ENCODE results near the gene TENM4.

The TENM4 gene

GRCh38 chr11:78689101-78689500 lies 751.7 kb downstream of the TENM4 start:
- intact Hi-C loops (cut with DNase I; ENCODE audit: low total_unique reads), result no loop called here
- no peak for DNase-seq
- H3K27me3 ChIP-seq, result no peaks in the 10 kb centered on the region
- no peak overlapping the region for H3K27ac ChIP-seq
- H3K36me3 ChIP-seq, result no peaks in the 10 kb centered on the region
- H3K9me3 ChIP-seq, result no peaks in the 10 kb centered on the region
- H3K4me1 ChIP-seq, result peaks cover 0 to under 1% (median 0%) of the 10 kb centered on the region in 4 donors
- no peak for TF ChIP-seq CTCF (IDR thresholded peaks at IDR 0.05)
- H3K4me3 ChIP-seq, result no peak overlapping the region

- no peak overlapping the region for H3K4me3 ChIP-seq
These were observed 752.4 kb downstream of the TENM4 start for GRCh38 chr11:78688460-78688859.

GRCh38 chr11:78685156-78685555 lies 755.7 kb downstream of the TENM4 start:
- TF ChIP-seq CTCF (IDR thresholded peaks at IDR 0.05), result no peak
- no peak overlapping the region for H3K4me3 ChIP-seq
- H3K27me3 ChIP-seq, result no peaks in the 10 kb centered on the region
- H3K36me3 ChIP-seq, result no peaks in the 10 kb centered on the region
- no peak for DNase-seq
- H3K4me1 ChIP-seq, result no peaks in the 10 kb centered on the region
- H3K27ac ChIP-seq, result no peak overlapping the region
- intact Hi-C loops (cut with DNase I; ENCODE audit: low total_unique reads), result no loop called here
- no peaks in the 10 kb centered on the region for H3K9me3 ChIP-seq

More at GRCh38 chr11:78688460-78688859, 752.4 kb downstream of the TENM4 start:
- no peak for DNase-seq
- Histone ChIP-seq H3K9me3 (no peaks in the 10 kb centered on the region), H3K27me3 (no peaks in the 10 kb centered on the region), H3K4me1 (no peaks in the 10 kb centered on the region), H3K36me3 (no peaks in the 10 kb centered on the region), H3K27ac (no peak overlapping the region)
- intact Hi-C loops (cut with DNase I; ENCODE audit: low total_unique reads), result no loop called here
- TF ChIP-seq CTCF (IDR thresholded peaks at IDR 0.05), result no peak

- no peaks in the 10 kb centered on the region for H3K4me1 ChIP-seq
- DNase-seq, result no peak
- H3K27ac ChIP-seq, result no peak overlapping the region
- no peak overlapping the region for H3K4me3 ChIP-seq
- H3K9me3 ChIP-seq, result no peaks in the 10 kb centered on the region
- intact Hi-C loops (cut with DNase I; ENCODE audit: low total_unique reads), result no loop called here
- H3K36me3 ChIP-seq, result no peaks in the 10 kb centered on the region
- no peak for TF ChIP-seq CTCF (IDR thresholded peaks at IDR 0.05)
- H3K27me3 ChIP-seq, result no peaks in the 10 kb centered on the region
These were observed 756.5 kb downstream of the TENM4 start for GRCh38 chr11:78684377-78684776.

- no peaks in the 10 kb centered on the region for H3K4me1 ChIP-seq
- no peaks in the 10 kb centered on the region for H3K9me3 ChIP-seq
- H3K27ac ChIP-seq, result no peak overlapping the region
- intact Hi-C loops (cut with DNase I; ENCODE audit: low total_unique reads), result no loop called here
- TF ChIP-seq CTCF (IDR thresholded peaks at IDR 0.05), result no peak
- no peak overlapping the region for H3K4me3 ChIP-seq
- DNase-seq, result no peak
- H3K36me3 ChIP-seq, result no peaks in the 10 kb centered on the region
- no peaks in the 10 kb centered on the region for H3K27me3 ChIP-seq
These were observed 757.1 kb downstream of the TENM4 start for GRCh38 chr11:78683774-78684173.

- no peaks in the 10 kb centered on the region for H3K27me3 ChIP-seq
- no peak for DNase-seq
- intact Hi-C loops (cut with DNase I; ENCODE audit: low total_unique reads), result no loop called here
- H3K36me3 ChIP-seq, result peaks cover 0 to 8% (median 4%) of the 10 kb centered on the region in 3 donors
- H3K4me3 ChIP-seq, result no peak overlapping the region
- no peaks in the 10 kb centered on the region for H3K9me3 ChIP-seq
- no peak overlapping the region for H3K27ac ChIP-seq
- H3K4me1 ChIP-seq, result no peaks in the 10 kb centered on the region
- no peak for TF ChIP-seq CTCF (IDR thresholded peaks at IDR 0.05)
These were observed 764.7 kb downstream of the TENM4 start for GRCh38 chr11:78676026-78676557.
